Mucosa of rectum (tissue), 2 donors: ENCODE results near the gene DMC1.

Experiments
- H3K27ac ChIP-seq, 2 donors: one replicate each; pipeline ENCODE4 v1.7.0; 2013; ENCODE audit warnings: inconsistent platforms in 2 of 2, low read depth in 2 of 2, low read length in 2 of 2
- H3K27me3 ChIP-seq, 2 donors: one replicate each; pipeline ENCODE4 v1.7.0; 2013; ENCODE audit warnings: low read length in 2 of 2; ENCODE audit not compliant: control insufficient read depth in 2 of 2, insufficient read depth in 2 of 2
- H3K36me3 ChIP-seq, 2 donors: one replicate each; pipeline ENCODE4 v1.7.0; 2013; ENCODE audit warnings: low read length in 2 of 2; ENCODE audit not compliant: control insufficient read depth in 2 of 2, insufficient read depth in 2 of 2
- H3K4me1 ChIP-seq, 2 donors: one replicate each; pipeline ENCODE4 v1.7.0; 2013; ENCODE audit warnings: low read length in 2 of 2, mild to moderate bottlenecking in 1 of 2; ENCODE audit not compliant: control insufficient read depth in 2 of 2, insufficient read depth in 2 of 2
- H3K4me3 ChIP-seq, 2 donors: one replicate each; pipeline ENCODE4 v1.7.0; 2013; ENCODE audit warnings: low read length in 2 of 2
- H3K9ac ChIP-seq, 2 donors: one replicate each; pipeline ENCODE4 v1.7.0; 2013; ENCODE audit warnings: low read length in 2 of 2, low read depth in 1 of 2, mild to moderate bottlenecking in 1 of 2
- H3K9me3 ChIP-seq, 2 donors: one replicate each; pipeline ENCODE4 v1.7.0; 2013; ENCODE audit warnings: low read length in 2 of 2; ENCODE audit not compliant: control insufficient read depth in 2 of 2
- donor health status: healthy.
- donor health status: Normal muscosa, but diverticular disease.

DMC1 gene

GRCh38 chr22:38567531-38568285 is 2.3 kb downstream of the DMC1 start:
- no peak overlapping the region for H3K9ac ChIP-seq
- peaks cover 0 to 2% of the 10 kb centered on the region in 2 donors for H3K4me1 ChIP-seq
- no peak overlapping the region for H3K27ac ChIP-seq
- H3K4me3 ChIP-seq: no peak overlapping the region
- H3K9me3 ChIP-seq: no peaks in the 10 kb centered on the region
- no peaks in the 10 kb centered on the region for H3K27me3 ChIP-seq
- no peaks in the 10 kb centered on the region for H3K36me3 ChIP-seq

GRCh38 chr22:38566726-38567504 is 3.1 kb downstream of the DMC1 start:
- Histone ChIP-seq H3K4me3 (no peak overlapping the region), H3K9ac (no peak overlapping the region), H3K27ac (no peak overlapping the region), H3K27me3 (no peaks in the 10 kb centered on the region), H3K4me1 (peaks cover 0 to 2% of the 10 kb centered on the region in 2 donors), H3K9me3 (no peaks in the 10 kb centered on the region), H3K36me3 (no peaks in the 10 kb centered on the region)

DNA sequence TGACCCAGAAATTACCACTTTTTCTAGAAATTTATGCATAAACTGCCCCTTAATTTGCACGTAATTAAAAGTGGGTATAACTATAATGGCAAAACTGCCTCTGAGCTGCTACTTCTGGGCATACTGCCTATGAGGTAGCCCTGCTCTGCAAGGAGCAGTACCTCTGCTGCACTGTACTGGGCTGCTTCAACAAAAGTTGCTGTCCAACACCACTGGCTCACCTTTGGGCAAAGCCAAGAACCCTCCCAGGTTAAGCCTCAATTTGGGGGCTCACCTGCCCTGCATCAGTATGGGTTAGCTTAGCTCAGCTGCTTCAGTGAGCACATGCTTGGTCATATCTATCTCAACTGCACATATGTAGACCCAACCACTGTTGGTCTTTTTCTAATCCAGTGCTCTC is 4.5 kb downstream of the DMC1 start:
- H3K36me3 ChIP-seq: no peaks in the 10 kb centered on the region
- H3K27me3 ChIP-seq: no peaks in the 10 kb centered on the region
- H3K9me3 ChIP-seq: no peaks in the 10 kb centered on the region
- no peak overlapping the region for H3K4me3 ChIP-seq
- H3K9ac ChIP-seq: no peak overlapping the region
- no peak overlapping the region for H3K27ac ChIP-seq
- H3K4me1 ChIP-seq: no peaks in the 10 kb centered on the region

DNA sequence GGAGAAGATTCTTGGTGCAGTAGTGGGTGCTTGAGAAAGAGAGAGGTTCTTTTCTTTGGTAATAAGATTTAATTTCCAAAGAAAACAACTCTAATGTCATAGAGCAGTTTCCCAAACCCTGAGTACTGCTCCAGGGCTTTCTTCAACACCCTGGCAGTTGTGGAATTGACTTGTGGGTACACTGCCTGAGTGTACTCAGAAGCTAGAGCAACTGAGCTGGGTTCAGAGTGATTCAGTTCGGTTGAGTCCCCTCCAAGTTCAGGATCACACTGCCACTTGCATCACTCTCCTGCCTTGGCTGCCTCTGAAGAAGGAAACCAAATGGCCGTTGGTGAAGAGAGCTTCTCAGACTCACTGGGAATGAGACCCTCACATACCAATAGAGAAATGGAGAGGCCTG is 5.3 kb downstream of the DMC1 start:
- Histone ChIP-seq H3K36me3 (no peaks in the 10 kb centered on the region), H3K4me3 (no peak overlapping the region), H3K27ac (no peak overlapping the region), H3K9me3 (no peaks in the 10 kb centered on the region), H3K27me3 (no peaks in the 10 kb centered on the region), H3K9ac (no peak overlapping the region), H3K4me1 (no peaks in the 10 kb centered on the region)

DNA sequence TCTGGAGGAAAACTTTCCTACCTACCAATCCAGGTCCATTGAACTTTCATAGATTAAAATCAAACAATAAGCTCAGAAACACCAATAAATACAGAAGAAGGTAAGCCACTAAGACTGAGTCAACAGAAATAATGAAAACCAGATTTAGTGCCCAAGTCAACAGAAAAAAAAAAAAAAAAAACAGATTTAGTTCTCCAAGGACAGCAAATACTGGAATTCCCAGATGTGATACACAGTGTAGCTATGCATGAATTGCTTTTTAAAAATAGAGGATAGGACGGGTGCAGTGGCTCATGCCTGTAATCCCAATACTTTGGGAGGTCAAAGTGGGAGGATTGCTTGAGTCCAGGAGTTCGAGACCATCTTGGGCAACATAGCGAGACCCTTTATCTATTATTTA is 15.7 kb downstream of the DMC1 start:
- Histone ChIP-seq H3K4me3 (no peak overlapping the region), H3K36me3 (no peaks in the 10 kb centered on the region), H3K9ac (no peak overlapping the region), H3K4me1 (no peaks in the 10 kb centered on the region), H3K27me3 (no peaks in the 10 kb centered on the region), H3K9me3 (no peaks in the 10 kb centered on the region), H3K27ac (no peak overlapping the region)

DNA sequence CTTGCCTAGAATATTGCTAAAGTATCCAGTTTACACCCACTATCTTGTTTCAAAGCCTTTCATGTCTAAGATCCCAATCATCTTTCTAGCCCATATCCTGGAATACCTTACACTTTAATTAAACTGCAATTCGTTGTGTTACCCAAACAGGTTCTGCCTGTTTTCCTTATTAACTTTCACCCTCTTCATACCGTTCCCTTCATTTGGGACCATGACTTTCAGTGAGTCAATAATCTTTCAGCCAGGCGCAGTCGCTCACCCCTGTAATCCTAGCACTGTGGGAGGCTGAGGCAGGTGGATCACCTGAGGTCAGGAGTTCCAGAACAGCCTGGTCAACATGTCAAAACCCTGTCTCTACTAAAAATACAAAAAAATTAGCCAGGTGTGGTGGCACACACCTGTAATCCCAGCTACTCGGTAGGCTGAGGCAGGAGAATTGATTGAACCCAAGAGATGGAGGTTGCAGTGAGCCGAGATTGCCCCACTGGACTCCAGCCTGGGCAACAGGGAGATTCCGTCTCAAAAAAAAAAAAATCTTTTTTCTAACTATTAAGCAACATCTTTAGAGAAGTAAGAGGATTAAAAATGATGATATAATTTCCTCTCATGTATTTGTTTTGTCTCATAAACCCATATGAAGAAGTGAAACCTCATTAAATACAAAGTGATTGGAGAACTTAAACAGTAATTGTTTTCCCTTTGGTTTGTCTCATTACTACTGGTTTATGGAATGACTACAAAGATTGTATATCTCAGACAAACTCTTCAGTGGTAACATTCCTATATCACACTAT is 20.7 kb downstream of the DMC1 start:
- H3K36me3 ChIP-seq: no peaks in the 10 kb centered on the region
- no peak overlapping the region for H3K27ac ChIP-seq
- no peak overlapping the region for H3K4me3 ChIP-seq
- no peaks in the 10 kb centered on the region for H3K4me1 ChIP-seq
- H3K9ac ChIP-seq: no peak overlapping the region
- no peaks in the 10 kb centered on the region for H3K9me3 ChIP-seq
- H3K27me3 ChIP-seq: no peaks in the 10 kb centered on the region

DNA sequence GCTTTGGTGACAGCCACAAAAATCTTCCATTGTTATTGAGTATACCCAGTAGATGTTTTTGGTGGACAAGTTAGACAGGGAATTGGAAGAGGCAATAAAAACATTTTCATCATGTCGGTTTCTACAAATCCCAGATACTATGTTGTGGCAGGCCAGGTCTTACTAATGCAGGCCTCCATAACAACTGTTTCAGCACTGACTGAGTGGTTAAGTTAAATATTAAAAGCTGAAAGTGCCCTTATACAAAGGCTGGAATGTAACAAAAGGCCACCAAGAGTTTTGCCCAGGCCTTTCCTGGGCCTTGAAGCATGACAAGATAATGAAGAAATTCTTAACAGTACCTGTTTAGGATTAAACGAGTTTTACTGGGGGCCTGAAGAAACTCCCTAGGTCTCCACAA is 29.3 kb downstream of the DMC1 start:
- Histone ChIP-seq H3K36me3 (no peaks in the 10 kb centered on the region), H3K4me3 (no peak overlapping the region), H3K27ac (no peak overlapping the region), H3K4me1 (no peaks in the 10 kb centered on the region), H3K27me3 (no peaks in the 10 kb centered on the region), H3K9me3 (peaks cover 0 to 5% of the 10 kb centered on the region in 2 donors), H3K9ac (no peak overlapping the region)

DNA sequence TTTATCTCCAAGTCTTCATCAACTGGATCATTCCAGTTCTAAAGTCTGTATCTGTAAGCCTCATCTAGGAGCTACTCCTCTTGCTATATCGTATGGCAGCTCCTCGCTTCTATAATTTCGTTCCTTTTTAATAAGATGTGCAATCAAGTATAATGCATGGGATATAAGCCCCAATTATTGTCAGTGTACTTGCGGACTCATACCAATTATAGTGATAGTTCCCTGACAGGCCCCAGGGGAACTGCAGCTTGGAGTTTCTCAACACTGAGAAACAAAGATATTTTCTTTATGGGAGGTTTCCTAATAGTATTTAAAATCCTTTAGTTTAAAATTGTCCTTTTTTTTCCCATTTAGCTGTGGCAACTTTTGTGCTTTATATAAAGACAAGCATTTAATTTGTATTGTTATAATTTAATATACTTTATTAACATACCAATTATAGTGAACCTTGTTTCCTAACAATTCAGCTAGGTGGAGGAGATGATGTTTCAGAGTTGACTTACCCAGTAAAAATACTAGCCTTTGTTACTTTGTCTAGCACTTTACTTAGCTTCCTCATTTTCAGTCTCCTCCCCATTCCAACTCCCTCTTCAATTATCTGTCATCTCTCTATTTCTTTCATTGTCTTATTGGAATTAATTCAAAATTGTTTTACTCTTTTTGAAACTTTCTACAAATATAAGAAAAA is 38.6 kb downstream of the DMC1 start:
- H3K27me3 ChIP-seq: no peaks in the 10 kb centered on the region
- H3K4me3 ChIP-seq: no peak overlapping the region
- H3K9me3 ChIP-seq: no peaks in the 10 kb centered on the region
- no peaks in the 10 kb centered on the region for H3K36me3 ChIP-seq
- no peak overlapping the region for H3K27ac ChIP-seq
- no peaks in the 10 kb centered on the region for H3K4me1 ChIP-seq
- no peak overlapping the region for H3K9ac ChIP-seq

DNA sequence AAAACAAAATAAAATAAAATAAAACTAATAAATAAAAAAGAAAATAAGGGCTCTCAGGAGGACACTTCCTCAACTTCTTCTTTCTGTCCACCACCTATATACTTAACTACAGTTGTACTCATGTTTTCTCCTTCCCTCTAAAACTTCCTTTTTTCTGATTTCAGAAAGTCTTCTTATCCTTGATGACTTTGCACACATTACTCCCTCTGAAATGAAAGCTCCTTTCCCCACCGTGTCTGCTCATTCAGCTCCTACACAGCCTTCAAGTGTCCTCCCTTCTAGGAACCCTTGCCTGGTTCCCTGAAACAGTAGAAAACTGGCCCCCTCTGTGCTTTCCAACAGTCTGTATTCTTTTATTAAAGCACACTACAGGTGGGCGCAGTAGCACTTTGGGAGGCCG is 45.6 kb downstream of the DMC1 start:
- Histone ChIP-seq H3K27ac (no peak overlapping the region), H3K9ac (no peak overlapping the region), H3K27me3 (no peaks in the 10 kb centered on the region), H3K4me1 (no peaks in the 10 kb centered on the region), H3K4me3 (no peak overlapping the region), H3K36me3 (no peaks in the 10 kb centered on the region), H3K9me3 (no peaks in the 10 kb centered on the region)
